DND-41 (cell line): ENCODE data around the gene KRTAP10-7.

ENCODE experiments used
- ATAC-seq: fragments of 200-7000 bp; cut with Tn5 transposase; 3 replicates; pipeline ENCODE4 v1.9.1; 2021; ENCODE audit warnings: low read depth; ENCODE audit not compliant: insufficient read depth
- DNase-seq: peaks from one replicate; pipeline ENCODE4 v3.0.0-alpha.2; 2020
- H2AFZ ChIP-seq: 2 replicates; pipeline ENCODE4 v1.6.0; 2012; ENCODE audit warnings: low read depth, low read length
- H3K27ac ChIP-seq: 2 replicates; pipeline ENCODE4 v1.5.1; 2012; ENCODE audit warnings: low read length, inconsistent platforms
- H3K27me3 ChIP-seq: fragments of 200-600 bp; sonication (generic); 2 replicates; pipeline ENCODE4 v1.6.0; 2012; ENCODE audit warnings: low read length, mild to moderate bottlenecking, inconsistent platforms; ENCODE audit not compliant: insufficient read depth, poor library complexity
- H3K36me3 ChIP-seq: 2 replicates; pipeline ENCODE4 v1.5.1; 2012; ENCODE audit warnings: low read length, inconsistent platforms; ENCODE audit not compliant: insufficient read depth
- H3K4me1 ChIP-seq: 2 replicates; pipeline ENCODE4 v1.5.1; 2012; ENCODE audit warnings: mild to moderate bottlenecking, low read length; ENCODE audit not compliant: insufficient read depth
- H3K4me2 ChIP-seq: 2 replicates; pipeline ENCODE4 v1.6.0; 2012; ENCODE audit warnings: mild to moderate bottlenecking, moderate library complexity, low read length, inconsistent platforms; ENCODE audit not compliant: insufficient read depth
- H3K4me3 ChIP-seq, 2 experiments: fragments of 200-600 bp in 1 of 2; shearing (Covaris generic) in 1 of 2; 2 replicates each; pipeline ENCODE4 v1.5.1; 2012 to 2016; ENCODE audit warnings: inconsistent platforms in 2 of 2, low read length in 2 of 2, mild to moderate bottlenecking in 2 of 2, low read depth in 1 of 2, moderate library complexity in 1 of 2
- H3K79me2 ChIP-seq: 2 replicates; pipeline ENCODE4 v1.6.0; 2012; ENCODE audit warnings: low read length, inconsistent platforms; ENCODE audit not compliant: insufficient read depth
- H3K9ac ChIP-seq: 2 replicates; pipeline ENCODE4 v1.6.0; 2012; ENCODE audit warnings: low read depth, mild to moderate bottlenecking, inconsistent platforms, low read length, moderate library complexity
- H3K9me3 ChIP-seq: 2 replicates; pipeline ENCODE4 v1.5.1; 2012; ENCODE audit warnings: low read length, moderate library complexity, mild to moderate bottlenecking, inconsistent platforms; ENCODE audit not compliant: insufficient read depth, severe bottlenecking
- H4K20me1 ChIP-seq: 2 replicates; pipeline ENCODE4 v1.6.0; 2012; ENCODE audit warnings: low read length; ENCODE audit not compliant: insufficient read depth
- EZH2 ChIP-seq: IDR thresholded peaks from 3 replicates; pipeline ENCODE4 v1.6.1; 2012; ENCODE audit warnings: borderline replicate concordance, low read depth, mild to moderate bottlenecking, moderate library complexity, low read length, inconsistent platforms; ENCODE audit not compliant: severe bottlenecking
- TF ChIP-seq, protein P1 (sequence below): IDR thresholded peaks from 2 replicates; pipeline ENCODE4 v1.5.1; 2012; ENCODE audit warnings: borderline replicate concordance, low read length, moderate library complexity, mild to moderate bottlenecking; ENCODE audit not compliant: poor library complexity, severe bottlenecking; ENCODE audit errors: extremely low read depth

Gene KRTAP10-7

DNA sequence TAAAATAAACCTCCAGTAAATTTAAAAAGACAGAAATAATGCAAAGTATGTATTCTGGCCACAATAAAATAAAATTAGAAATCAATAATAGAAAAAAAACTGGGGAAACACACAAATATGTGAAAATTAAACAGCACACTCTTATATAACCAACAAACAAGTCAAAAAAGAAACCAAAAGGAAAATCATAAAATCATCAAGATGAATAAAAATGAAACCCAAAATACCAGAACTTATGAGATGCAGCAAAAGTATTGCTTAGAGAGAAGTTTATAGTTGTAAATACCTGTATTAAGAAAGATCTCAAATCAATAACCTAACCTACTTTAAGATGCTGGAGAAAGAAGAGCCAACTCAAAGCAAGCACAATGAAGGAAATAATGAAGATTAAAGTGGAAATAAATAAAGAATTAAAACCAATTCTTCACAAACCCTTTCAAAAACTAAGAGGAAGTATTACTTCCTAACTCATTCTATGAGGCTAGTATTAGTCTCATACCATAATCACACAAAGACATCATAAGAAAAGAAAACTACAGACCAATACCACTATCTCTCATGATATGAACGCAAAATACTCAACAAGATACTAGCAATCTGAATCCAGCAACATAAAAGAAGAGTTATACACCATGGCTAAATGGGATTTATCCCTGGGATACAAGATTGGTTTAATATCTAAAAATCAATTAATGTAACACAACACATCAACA lies 35.4 kb upstream of the KRTAP10-7 start:
- no peak for ATAC-seq

DNA sequence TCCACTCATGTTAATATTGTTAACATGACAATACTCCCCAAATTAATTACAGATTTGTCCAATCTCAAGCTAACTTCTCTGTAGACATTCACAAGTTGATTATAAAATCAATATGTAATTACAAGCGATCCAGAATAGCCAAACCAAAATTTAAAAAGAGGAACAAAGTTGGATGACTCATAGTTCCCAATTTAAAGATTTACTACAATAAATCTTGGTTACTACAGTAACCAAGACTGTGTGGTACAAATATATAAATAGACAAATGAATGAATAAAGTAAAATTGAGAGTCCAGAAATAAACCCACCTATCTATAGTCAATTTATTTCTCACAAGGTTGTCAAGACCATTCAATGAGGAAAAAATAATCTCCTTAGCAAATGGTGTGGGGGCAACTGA lies 34.0 kb upstream of the KRTAP10-7 start:
- no peaks in the 10 kb centered on the region for H3K36me3 ChIP-seq
- H3K4me1 ChIP-seq: no peaks in the 10 kb centered on the region
- no peak overlapping the region for H3K27ac ChIP-seq
- H3K9ac ChIP-seq: no peak overlapping the region
- no peaks in the 10 kb centered on the region for H3K79me2 ChIP-seq
- no peak overlapping the region for H3K4me2 ChIP-seq
- H2AFZ ChIP-seq: no peak overlapping the region
- TF ChIP-seq, protein P1, sequence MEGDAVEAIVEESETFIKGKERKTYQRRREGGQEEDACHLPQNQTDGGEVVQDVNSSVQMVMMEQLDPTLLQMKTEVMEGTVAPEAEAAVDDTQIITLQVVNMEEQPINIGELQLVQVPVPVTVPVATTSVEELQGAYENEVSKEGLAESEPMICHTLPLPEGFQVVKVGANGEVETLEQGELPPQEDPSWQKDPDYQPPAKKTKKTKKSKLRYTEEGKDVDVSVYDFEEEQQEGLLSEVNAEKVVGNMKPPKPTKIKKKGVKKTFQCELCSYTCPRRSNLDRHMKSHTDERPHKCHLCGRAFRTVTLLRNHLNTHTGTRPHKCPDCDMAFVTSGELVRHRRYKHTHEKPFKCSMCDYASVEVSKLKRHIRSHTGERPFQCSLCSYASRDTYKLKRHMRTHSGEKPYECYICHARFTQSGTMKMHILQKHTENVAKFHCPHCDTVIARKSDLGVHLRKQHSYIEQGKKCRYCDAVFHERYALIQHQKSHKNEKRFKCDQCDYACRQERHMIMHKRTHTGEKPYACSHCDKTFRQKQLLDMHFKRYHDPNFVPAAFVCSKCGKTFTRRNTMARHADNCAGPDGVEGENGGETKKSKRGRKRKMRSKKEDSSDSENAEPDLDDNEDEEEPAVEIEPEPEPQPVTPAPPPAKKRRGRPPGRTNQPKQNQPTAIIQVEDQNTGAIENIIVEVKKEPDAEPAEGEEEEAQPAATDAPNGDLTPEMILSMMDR: no peak
- TF ChIP-seq EZH2: no peak
- DNase-seq (no peak), ATAC-seq (no peak)
- H4K20me1 ChIP-seq: no peaks in the 10 kb centered on the region
- no peaks in the 10 kb centered on the region for H3K9me3 ChIP-seq
- H3K4me3 ChIP-seq: no peak overlapping the region
- H3K27me3 ChIP-seq: no peaks in the 10 kb centered on the region

More for the DNA sequence above, 35.4 kb upstream of the KRTAP10-7 start:
- no peaks in the 10 kb centered on the region for H3K79me2 ChIP-seq
- H2AFZ ChIP-seq: no peak overlapping the region
- no peak overlapping the region for H3K4me2 ChIP-seq
- H3K9me3 ChIP-seq: no peaks in the 10 kb centered on the region
- no peaks in the 10 kb centered on the region for H3K36me3 ChIP-seq
- no peaks in the 10 kb centered on the region for H3K4me1 ChIP-seq
- H3K27me3 ChIP-seq: no peaks in the 10 kb centered on the region
- no peaks in the 10 kb centered on the region for H4K20me1 ChIP-seq
- H3K27ac ChIP-seq: no peak overlapping the region
- DNase-seq: no peak
- H3K9ac ChIP-seq: no peak overlapping the region
- no peak for TF ChIP-seq EZH2
- no peak overlapping the region for H3K4me3 ChIP-seq

DNA sequence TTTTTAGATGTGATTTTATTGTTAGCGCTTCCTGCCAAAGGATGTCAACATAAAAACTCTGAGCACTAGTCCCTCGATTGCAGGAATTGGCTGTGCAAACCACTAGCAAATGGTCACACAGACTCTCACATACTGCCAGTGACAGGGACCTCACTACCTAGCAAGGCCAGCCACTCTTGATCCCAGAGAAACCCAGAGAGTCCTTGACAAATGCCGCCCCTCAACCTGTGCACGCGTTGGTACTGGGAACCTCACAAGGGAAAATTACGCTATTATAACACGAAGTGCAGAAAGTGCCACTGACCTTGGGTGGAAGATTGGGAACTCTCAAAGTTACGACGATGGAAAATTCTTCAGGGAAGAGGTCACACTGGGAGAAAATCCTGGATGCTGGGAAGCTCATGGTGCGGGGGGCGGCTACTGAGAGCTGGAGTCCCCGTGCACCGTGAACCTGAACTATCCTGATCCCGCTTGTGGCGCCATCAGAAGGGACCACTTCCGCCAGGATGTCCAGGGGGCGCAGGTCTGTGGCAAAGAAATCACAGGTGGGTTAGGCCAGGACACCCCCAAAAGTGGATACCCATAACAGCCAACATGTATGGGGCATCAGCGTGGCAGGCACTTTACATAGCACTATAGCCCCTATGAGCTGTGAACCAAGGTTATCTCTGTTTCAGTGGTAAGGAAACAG lies 32.8 kb upstream of the KRTAP10-7 start:
- Histone ChIP-seq H3K79me2 (no peaks in the 10 kb centered on the region), H2AFZ (no peak overlapping the region), H3K4me1 (no peaks in the 10 kb centered on the region), H3K9ac (no peak overlapping the region), H3K27me3 (no peaks in the 10 kb centered on the region), H3K36me3 (no peaks in the 10 kb centered on the region), H4K20me1 (no peaks in the 10 kb centered on the region), H3K27ac (no peak overlapping the region), H3K4me2 (no peak overlapping the region), H3K4me3 (no peak overlapping the region), H3K9me3 (no peaks in the 10 kb centered on the region)
- TF ChIP-seq, protein P1: no peak
- no peak for TF ChIP-seq EZH2
- DNase-seq: no peak
- ATAC-seq: no peak

- H3K4me3 ChIP-seq: no peak overlapping the region
- no peaks in the 10 kb centered on the region for H3K27me3 ChIP-seq
- no peaks in the 10 kb centered on the region for H4K20me1 ChIP-seq
- no peaks in the 10 kb centered on the region for H3K79me2 ChIP-seq
- no peak for TF ChIP-seq EZH2
- TF ChIP-seq, protein P1: no peak
- H3K27ac ChIP-seq: no peak overlapping the region
- no peaks in the 10 kb centered on the region for H3K4me1 ChIP-seq
- no peaks in the 10 kb centered on the region for H3K36me3 ChIP-seq
- H2AFZ ChIP-seq: no peak overlapping the region
- no peak overlapping the region for H3K9ac ChIP-seq
- no peak for DNase-seq
- no peak for ATAC-seq
- H3K4me2 ChIP-seq: no peak overlapping the region
- no peaks in the 10 kb centered on the region for H3K9me3 ChIP-seq
These were observed 32.1 kb upstream of the KRTAP10-7 start for GRCh38 chr21:44568261-44568660.
